Neural cell (in vitro differentiated cells): ENCODE results near the gene THRAP3.

ENCODE experiments used
- CTCF ChIP-seq: fragments of 450-650 bp; IDR thresholded peaks from 2 replicates; pipeline ENCODE4 v1.5.1; 2014; ENCODE audit warnings: antibody characterized with exemption, mild to moderate bottlenecking, moderate library complexity; ENCODE audit not compliant: poor library complexity, severe bottlenecking
- EP300 ChIP-seq: fragments of 450-650 bp; conservative IDR thresholded peaks from 2 replicates; pipeline ENCODE4 v1.6.1; 2014; ENCODE audit warnings: antibody characterized with exemption, mild to moderate bottlenecking, moderate library complexity; ENCODE audit not compliant: poor library complexity, severe bottlenecking
- EZH2 ChIP-seq: fragments of 200-600, 300-800 bp; shearing (Covaris generic), sonication (generic); IDR thresholded peaks from 2 replicates; pipeline ENCODE4 v1.6.1; 2014; ENCODE audit warnings: antibody characterized with exemption, low read length, borderline replicate concordance, mild to moderate bottlenecking; ENCODE audit not compliant: insufficient read depth, poor library complexity, severe bottlenecking
- MXI1 ChIP-seq: fragments of 450-650 bp; conservative IDR thresholded peaks from 2 replicates; pipeline ENCODE4 v1.6.1; 2014; ENCODE audit warnings: antibody characterized with exemption, mild to moderate bottlenecking; ENCODE audit not compliant: poor library complexity, severe bottlenecking
- POLR2AphosphoS5 ChIP-seq: IDR thresholded peaks from 2 replicates; pipeline ENCODE4 v1.6.1; 2012
- RAD21 ChIP-seq: fragments of 450-650 bp; conservative IDR thresholded peaks from 2 replicates; pipeline ENCODE4 v1.6.1; 2014; ENCODE audit warnings: antibody characterized with exemption, mild to moderate bottlenecking, moderate library complexity
- REST ChIP-seq: IDR thresholded peaks from 2 replicates; pipeline ENCODE4 v1.6.1; 2012; ENCODE audit warnings: borderline replicate concordance
- SMC3 ChIP-seq: fragments of 450-650 bp; conservative IDR thresholded peaks from 2 replicates; pipeline ENCODE4 v1.6.1; 2014; ENCODE audit warnings: antibody characterized with exemption, mild to moderate bottlenecking, moderate library complexity; ENCODE audit not compliant: poor library complexity
- TAF1 ChIP-seq: IDR thresholded peaks from 2 replicates; pipeline ENCODE4 v1.6.1; 2012; ENCODE audit warnings: low read depth

- TF ChIP-seq CTCF, result no peak
- TF ChIP-seq REST, result no peak
- TF ChIP-seq EP300, result no peak
- TF ChIP-seq RAD21, result no peak
- no peak for TF ChIP-seq SMC3
- no peak for TF ChIP-seq POLR2AphosphoS5
- TF ChIP-seq TAF1, result no peak
- no peak for TF ChIP-seq EZH2
- no peak for TF ChIP-seq MXI1
Measured at GRCh38 chr1:36183309-36183856, 40.9 kb upstream of the THRAP3 start.
